Liver (tissue), 9 donors: ENCODE results near the gene ARHGAP29. TPM values are rescaled to one million over a fixed set of nuclear protein-coding genes. Genes with fewer than 3 reads are reported as not detected.
A peak's percentile ranks its signal among the peaks of the same experiment; 100 is the strongest.

ENCODE experiments used
- DNase-seq: peaks from one replicate; pipeline ENCODE4 v3.0.0-alpha.2; 2017; ENCODE audit warnings: low spot score
- H3K27ac ChIP-seq, 2 donors: one replicate each; pipeline ENCODE4 v1.7.0; 2013; ENCODE audit warnings: inconsistent platforms in 2 of 2, low read length in 2 of 2, control low read depth in 1 of 2, low read depth in 1 of 2, mild to moderate bottlenecking in 1 of 2
- H3K27me3 ChIP-seq, 4 donors: one replicate each; pipeline versions ENCODE4 v1.6.1 to v1.7.0; 2013; ENCODE audit warnings: low read length in 3 of 4, inconsistent platforms in 1 of 4, mild to moderate bottlenecking in 1 of 4, moderate library complexity in 1 of 4; ENCODE audit not compliant: control insufficient read depth in 4 of 4, insufficient read depth in 4 of 4
- H3K36me3 ChIP-seq, 4 donors: one replicate each; pipeline versions ENCODE4 v1.6.1 to v1.7.0; 2013; ENCODE audit warnings: low read length in 3 of 4, mild to moderate bottlenecking in 3 of 4, low read depth in 1 of 4, moderate library complexity in 1 of 4; ENCODE audit not compliant: control insufficient read depth in 4 of 4, insufficient read depth in 3 of 4
- H3K4me1 ChIP-seq, 4 donors: one replicate each; pipeline versions ENCODE4 v1.6.1 to v1.7.0; 2013; ENCODE audit warnings: low read length in 3 of 4, mild to moderate bottlenecking in 3 of 4, moderate library complexity in 1 of 4; ENCODE audit not compliant: control insufficient read depth in 4 of 4, insufficient read depth in 4 of 4
- H3K4me3 ChIP-seq, 3 donors: one replicate each; pipeline versions ENCODE4 v1.6.1 to v1.7.0; 2013; ENCODE audit warnings: low read length in 3 of 3, control low read depth in 1 of 3, low read depth in 1 of 3, mild to moderate bottlenecking in 1 of 3
- H3K9ac ChIP-seq, 2 donors: one replicate each; pipeline ENCODE4 v1.7.0; 2013; ENCODE audit warnings: low read length in 2 of 2, mild to moderate bottlenecking in 2 of 2, moderate library complexity in 2 of 2, control low read depth in 1 of 2, low read depth in 1 of 2
- H3K9me3 ChIP-seq, 4 donors: one replicate each; pipeline versions ENCODE4 v1.6.1 to v1.7.0; 2013; ENCODE audit warnings: low read length in 3 of 4; ENCODE audit not compliant: control insufficient read depth in 4 of 4
- CTCF ChIP-seq: fragments of 150-350 bp; IDR thresholded peaks from 2 replicates; pipeline ENCODE4 v1.5.1; 2017; ENCODE audit warnings: improper control_type of control experiment, low read depth, low read length; ENCODE audit not compliant: missing input control
- FOXA2 ChIP-seq: IDR thresholded peaks from 2 replicates; pipeline ENCODE4 v1.6.1; 2016; ENCODE audit warnings: antibody characterized with exemption
- HNF4A ChIP-seq, 2 donors: conservative IDR thresholded peaks; 2 replicates each; pipeline ENCODE4 v1.6.1; 2016; ENCODE audit warnings: antibody characterized with exemption in 2 of 2, mild to moderate bottlenecking in 2 of 2
- JUND ChIP-seq, 2 donors: IDR thresholded peaks; 2 replicates each; pipeline ENCODE4 v1.6.1; 2016; ENCODE audit warnings: antibody characterized with exemption in 2 of 2
- MAX ChIP-seq: IDR thresholded peaks from 2 replicates; pipeline ENCODE4 v1.6.1; 2016; ENCODE audit warnings: antibody characterized with exemption
- NR2F2 ChIP-seq: IDR thresholded peaks from 2 replicates; pipeline ENCODE4 v1.6.1; 2016; ENCODE audit warnings: antibody characterized with exemption
- REST ChIP-seq: IDR thresholded peaks from 2 replicates; pipeline ENCODE4 v1.6.1; 2016; ENCODE audit warnings: antibody characterized with exemption, mild to moderate bottlenecking
- RXRA ChIP-seq, 2 donors: IDR thresholded peaks; 2 replicates each; pipeline ENCODE4 v1.6.1; 2017 to 2018; ENCODE audit warnings: antibody characterized with exemption in 2 of 2, mild to moderate bottlenecking in 1 of 2
- SP1 ChIP-seq: IDR thresholded peaks from 2 replicates; pipeline ENCODE4 v1.6.1; 2018; ENCODE audit warnings: antibody characterized with exemption, mild to moderate bottlenecking
- TAF1 ChIP-seq: conservative IDR thresholded peaks from 2 replicates; pipeline ENCODE4 v1.6.1; 2016; ENCODE audit warnings: antibody characterized with exemption, mild to moderate bottlenecking
- ZBTB33 ChIP-seq: IDR thresholded peaks from 2 replicates; pipeline ENCODE4 v1.6.1; 2016; ENCODE audit warnings: antibody characterized with exemption
- WGBS: extraction: QIAGEN DNeasy Blood & Tissue Kit; methylation state at CpG from one replicate; pipeline ENCODE4 v1.1.7; 2013; 5-methylcytosine and 5-hydroxymethylcytosine counted together
- polyA plus RNA-seq, 2 donors: library from polyadenylated mRNA; stranded (reverse) in 1 of 2; unstranded in 1 of 2; fragments of 200-250 nt in 1 of 2; fragments of >200 nt in 1 of 2; fragmentation: Nextera tagmentation in 1 of 2; extraction: Ambion mirVana in 1 of 2; gene quantifications; one replicate each; pipeline versions ENCODE4 v1.2.1 to v1.2.3, GENCODE V29; 2013 to 2015
- total RNA-seq, 2 donors: library from RNA; depleted of rRNA; stranded (reverse); fragments of >200 nt; gene quantifications; one replicate each; pipeline ENCODE4 v1.2.3, GENCODE V29; 2014
- donor health status: healthy.
- donor health status: healthy.
- donor health status: healthy.
- donor health status: healthy.
- donor health status: healthy.

ARHGAP29 gene
- total and polyA plus RNA-seq, 4 donors = 8.3 to 27.7 (median 13.2) TPM

- no peak overlapping the region for H3K4me3 ChIP-seq
- no peaks in the 10 kb centered on the region for H3K27me3 ChIP-seq
- H3K36me3 ChIP-seq = no peaks in the 10 kb centered on the region
- 93% methylated on average over 1 of the region's 1 CpG for WGBS
- no peaks in the 10 kb centered on the region for H3K4me1 ChIP-seq
- H3K9me3 ChIP-seq = no peaks in the 10 kb centered on the region
- H3K27ac ChIP-seq = no peak overlapping the region
- no peak for TF ChIP-seq REST
- no peak for TF ChIP-seq SP1
- TF ChIP-seq MAX = no peak
- TF ChIP-seq RXRA (IDR thresholded peaks at IDR 0.05) = no peak
- no peak for TF ChIP-seq TAF1
- no peak for TF ChIP-seq JUND (IDR thresholded peaks at IDR 0.05)
- TF ChIP-seq FOXA2 = no peak
- no peak for TF ChIP-seq CTCF
- no peak for TF ChIP-seq NR2F2
- TF ChIP-seq ZBTB33 = no peak
- H3K9ac ChIP-seq = no peak overlapping the region
- DNase-seq = no peak
Measured at GRCh38 chr1:94283462-94283861, 46.1 kb upstream of the ARHGAP29 start.

- H3K4me3 ChIP-seq = no peak overlapping the region
- no peaks in the 10 kb centered on the region for H3K36me3 ChIP-seq
- no peaks in the 10 kb centered on the region for H3K9me3 ChIP-seq
- no peaks in the 10 kb centered on the region for H3K4me1 ChIP-seq
- H3K9ac ChIP-seq = no peak overlapping the region
- TF ChIP-seq HNF4A (conservative IDR thresholded peaks at IDR 0.05) = peak in 1 of 2 donors; percentile 40
- TF ChIP-seq CTCF = no peak
- TF ChIP-seq TAF1 = no peak
- H3K27ac ChIP-seq = no peak overlapping the region
- DNase-seq = no peak
- WGBS = 84% methylated on average over 5 of the region's 5 CpGs
- no peaks in the 10 kb centered on the region for H3K27me3 ChIP-seq
Measured at GRCh38 chr1:94282143-94282711, 44.8 kb upstream of the ARHGAP29 start.
